Liver (tissue), 9 donors: ENCODE results near the gene IL10RB. TPM values are rescaled to one million over a fixed set of nuclear protein-coding genes. Genes with fewer than 3 reads are reported as not detected.

Experiments
- DNase-seq: peaks from one replicate; pipeline ENCODE4 v3.0.0-alpha.2; 2017; ENCODE audit warnings: low spot score
- H3K27ac ChIP-seq, 2 donors: one replicate each; pipeline ENCODE4 v1.7.0; 2013; ENCODE audit warnings: inconsistent platforms in 2 of 2, low read length in 2 of 2, control low read depth in 1 of 2, low read depth in 1 of 2, mild to moderate bottlenecking in 1 of 2
- H3K27me3 ChIP-seq, 4 donors: one replicate each; pipeline versions ENCODE4 v1.6.1 to v1.7.0; 2013; ENCODE audit warnings: low read length in 3 of 4, inconsistent platforms in 1 of 4, mild to moderate bottlenecking in 1 of 4, moderate library complexity in 1 of 4; ENCODE audit not compliant: control insufficient read depth in 4 of 4, insufficient read depth in 4 of 4
- H3K36me3 ChIP-seq, 4 donors: one replicate each; pipeline versions ENCODE4 v1.6.1 to v1.7.0; 2013; ENCODE audit warnings: low read length in 3 of 4, mild to moderate bottlenecking in 3 of 4, low read depth in 1 of 4, moderate library complexity in 1 of 4; ENCODE audit not compliant: control insufficient read depth in 4 of 4, insufficient read depth in 3 of 4
- H3K4me1 ChIP-seq, 4 donors: one replicate each; pipeline versions ENCODE4 v1.6.1 to v1.7.0; 2013; ENCODE audit warnings: low read length in 3 of 4, mild to moderate bottlenecking in 3 of 4, moderate library complexity in 1 of 4; ENCODE audit not compliant: control insufficient read depth in 4 of 4, insufficient read depth in 4 of 4
- H3K4me3 ChIP-seq, 3 donors: one replicate each; pipeline versions ENCODE4 v1.6.1 to v1.7.0; 2013; ENCODE audit warnings: low read length in 3 of 3, control low read depth in 1 of 3, low read depth in 1 of 3, mild to moderate bottlenecking in 1 of 3
- H3K9ac ChIP-seq, 2 donors: one replicate each; pipeline ENCODE4 v1.7.0; 2013; ENCODE audit warnings: low read length in 2 of 2, mild to moderate bottlenecking in 2 of 2, moderate library complexity in 2 of 2, control low read depth in 1 of 2, low read depth in 1 of 2
- H3K9me3 ChIP-seq, 4 donors: one replicate each; pipeline versions ENCODE4 v1.6.1 to v1.7.0; 2013; ENCODE audit warnings: low read length in 3 of 4; ENCODE audit not compliant: control insufficient read depth in 4 of 4
- ATF3 ChIP-seq: IDR thresholded peaks from 2 replicates; pipeline ENCODE4 v1.6.1; 2016; ENCODE audit warnings: antibody characterized with exemption
- EGR1 ChIP-seq, 2 donors: IDR thresholded peaks; 2 replicates each; pipeline ENCODE4 v1.6.1; 2016 to 2018; ENCODE audit warnings: antibody characterized with exemption in 2 of 2, low read depth in 2 of 2
- FOXA1 ChIP-seq: IDR thresholded peaks from 2 replicates; pipeline ENCODE4 v1.6.1; 2016; ENCODE audit warnings: antibody characterized with exemption
- FOXA2 ChIP-seq: IDR thresholded peaks from 2 replicates; pipeline ENCODE4 v1.6.1; 2016; ENCODE audit warnings: antibody characterized with exemption
- GABPA ChIP-seq, 2 donors: IDR thresholded peaks in 1 of 2; conservative IDR thresholded peaks in 1 of 2; 2 replicates each; pipeline ENCODE4 v1.6.1; 2016; ENCODE audit warnings: antibody characterized with exemption in 2 of 2, mild to moderate bottlenecking in 1 of 2, moderate library complexity in 1 of 2
- HNF4A ChIP-seq, 2 donors: conservative IDR thresholded peaks; 2 replicates each; pipeline ENCODE4 v1.6.1; 2016; ENCODE audit warnings: antibody characterized with exemption in 2 of 2, mild to moderate bottlenecking in 2 of 2
- HNF4G ChIP-seq: IDR thresholded peaks from 2 replicates; pipeline ENCODE4 v1.6.1; 2016; ENCODE audit warnings: antibody characterized with exemption
- JUND ChIP-seq, 2 donors: IDR thresholded peaks; 2 replicates each; pipeline ENCODE4 v1.6.1; 2016; ENCODE audit warnings: antibody characterized with exemption in 2 of 2
- MAX ChIP-seq: IDR thresholded peaks from 2 replicates; pipeline ENCODE4 v1.6.1; 2016; ENCODE audit warnings: antibody characterized with exemption
- NR2F2 ChIP-seq: IDR thresholded peaks from 2 replicates; pipeline ENCODE4 v1.6.1; 2016; ENCODE audit warnings: antibody characterized with exemption
- RAD21 ChIP-seq, 2 donors: IDR thresholded peaks; 2 replicates each; pipeline ENCODE4 v1.6.1; 2016; ENCODE audit warnings: antibody characterized with exemption in 2 of 2, mild to moderate bottlenecking in 2 of 2
- REST ChIP-seq: IDR thresholded peaks from 2 replicates; pipeline ENCODE4 v1.6.1; 2016; ENCODE audit warnings: antibody characterized with exemption, mild to moderate bottlenecking
- RXRA ChIP-seq, 2 donors: IDR thresholded peaks; 2 replicates each; pipeline ENCODE4 v1.6.1; 2017 to 2018; ENCODE audit warnings: antibody characterized with exemption in 2 of 2, mild to moderate bottlenecking in 1 of 2
- SP1 ChIP-seq: IDR thresholded peaks from 2 replicates; pipeline ENCODE4 v1.6.1; 2018; ENCODE audit warnings: antibody characterized with exemption, mild to moderate bottlenecking
- TAF1 ChIP-seq: conservative IDR thresholded peaks from 2 replicates; pipeline ENCODE4 v1.6.1; 2016; ENCODE audit warnings: antibody characterized with exemption, mild to moderate bottlenecking
- YY1 ChIP-seq: IDR thresholded peaks from 2 replicates; pipeline ENCODE4 v1.6.1; 2016; ENCODE audit warnings: antibody characterized with exemption, mild to moderate bottlenecking
- ZBTB33 ChIP-seq: IDR thresholded peaks from 2 replicates; pipeline ENCODE4 v1.6.1; 2016; ENCODE audit warnings: antibody characterized with exemption
- WGBS: extraction: QIAGEN DNeasy Blood & Tissue Kit; methylation state at CpG from one replicate; pipeline ENCODE4 v1.1.7; 2013; 5-methylcytosine and 5-hydroxymethylcytosine counted together
- polyA plus RNA-seq, 2 donors: library from polyadenylated mRNA; stranded (reverse) in 1 of 2; unstranded in 1 of 2; fragments of 200-250 nt in 1 of 2; fragments of >200 nt in 1 of 2; fragmentation: Nextera tagmentation in 1 of 2; extraction: Ambion mirVana in 1 of 2; gene quantifications; one replicate each; pipeline versions ENCODE4 v1.2.1 to v1.2.3, GENCODE V29; 2013 to 2015
- total RNA-seq, 2 donors: library from RNA; depleted of rRNA; stranded (reverse); fragments of >200 nt; gene quantifications; one replicate each; pipeline ENCODE4 v1.2.3, GENCODE V29; 2014
- donor health status: healthy.
- donor health status: healthy.
- donor health status: healthy.
- donor health status: healthy.
- donor health status: healthy.

IL10RB gene
- total and polyA plus RNA-seq, 4 donors = 16.1 to 22.1 (median 18.8) TPM

- H3K27me3 ChIP-seq = no peaks in the 10 kb centered on the region
- no peak overlapping the region for H3K4me3 ChIP-seq
- DNase-seq = no peak
- H3K9me3 ChIP-seq = no peaks in the 10 kb centered on the region
- H3K36me3 ChIP-seq = no peaks in the 10 kb centered on the region
- no peak overlapping the region for H3K27ac ChIP-seq
- TF ChIP-seq HNF4A (conservative IDR thresholded peaks at IDR 0.05) (no peak), RXRA (IDR thresholded peaks at IDR 0.05) (no peak), MAX (no peak), ATF3 (no peak), JUND (IDR thresholded peaks at IDR 0.05) (no peak), FOXA2 (no peak), NR2F2 (no peak), REST (no peak), RAD21 (IDR thresholded peaks at IDR 0.05) (no peak), TAF1 (no peak)
- 96% methylated on average over 1 of the region's 1 CpG for WGBS
- no peak overlapping the region for H3K9ac ChIP-seq
- H3K4me1 ChIP-seq = no peaks in the 10 kb centered on the region
These were observed 47.0 kb downstream of the IL10RB start for GRCh38 chr21:33313183-33313582.

- no peak for DNase-seq
- no peak overlapping the region for H3K9ac ChIP-seq
- H3K36me3 ChIP-seq = no peaks in the 10 kb centered on the region
- no peak overlapping the region for H3K4me3 ChIP-seq
- WGBS = 92% methylated on average over 4 of the region's 4 CpGs
- no peaks in the 10 kb centered on the region for H3K27me3 ChIP-seq
- no peak for TF ChIP-seq HNF4A (conservative IDR thresholded peaks at IDR 0.05)
- TF ChIP-seq RXRA (IDR thresholded peaks at IDR 0.05) = no peak
- no peak for TF ChIP-seq RAD21 (IDR thresholded peaks at IDR 0.05)
- TF ChIP-seq ZBTB33 = no peak
- no peak for TF ChIP-seq FOXA1
- TF ChIP-seq TAF1 = no peak
- TF ChIP-seq MAX = no peak
- TF ChIP-seq HNF4G = no peak
- TF ChIP-seq JUND (IDR thresholded peaks at IDR 0.05) = no peak
- TF ChIP-seq REST = no peak
- TF ChIP-seq NR2F2 = no peak
- no peak for TF ChIP-seq SP1
- TF ChIP-seq YY1 = no peak
- no peak for TF ChIP-seq GABPA (IDR thresholded peaks at IDR 0.05 in 1 of 2, conservative IDR thresholded peaks at IDR 0.05 in 1 of 2)
- TF ChIP-seq FOXA2 = no peak
- no peak for TF ChIP-seq ATF3
- TF ChIP-seq EGR1 (IDR thresholded peaks at IDR 0.05; ENCODE audit: low read depth in 2 of 2) = no peak
- no peaks in the 10 kb centered on the region for H3K4me1 ChIP-seq
- no peaks in the 10 kb centered on the region for H3K9me3 ChIP-seq
- no peak overlapping the region for H3K27ac ChIP-seq
These were observed 47.4 kb downstream of the IL10RB start for GRCh38 chr21:33313611-33314010.
